ENCODE results near the gene KCNA1.

Gene KCNA1

DNA sequence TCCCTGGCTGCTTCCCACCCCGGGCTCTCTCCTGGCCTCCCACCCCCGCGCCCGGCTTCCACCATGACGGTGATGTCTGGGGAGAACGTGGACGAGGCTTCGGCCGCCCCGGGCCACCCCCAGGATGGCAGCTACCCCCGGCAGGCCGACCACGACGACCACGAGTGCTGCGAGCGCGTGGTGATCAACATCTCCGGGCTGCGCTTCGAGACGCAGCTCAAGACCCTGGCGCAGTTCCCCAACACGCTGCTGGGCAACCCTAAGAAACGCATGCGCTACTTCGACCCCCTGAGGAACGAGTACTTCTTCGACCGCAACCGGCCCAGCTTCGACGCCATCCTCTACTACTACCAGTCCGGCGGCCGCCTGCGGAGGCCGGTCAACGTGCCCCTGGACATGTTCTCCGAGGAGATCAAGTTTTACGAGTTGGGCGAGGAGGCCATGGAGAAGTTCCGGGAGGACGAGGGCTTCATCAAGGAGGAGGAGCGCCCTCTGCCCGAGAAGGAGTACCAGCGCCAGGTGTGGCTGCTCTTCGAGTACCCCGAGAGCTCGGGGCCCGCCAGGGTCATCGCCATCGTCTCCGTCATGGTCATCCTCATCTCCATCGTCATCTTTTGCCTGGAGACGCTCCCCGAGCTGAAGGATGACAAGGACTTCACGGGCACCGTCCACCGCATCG, 1.8 kb downstream of the KCNA1 start:
- no peak for DNase-seq (ENCODE audit: low read depth in 2 of 2)

DNA sequence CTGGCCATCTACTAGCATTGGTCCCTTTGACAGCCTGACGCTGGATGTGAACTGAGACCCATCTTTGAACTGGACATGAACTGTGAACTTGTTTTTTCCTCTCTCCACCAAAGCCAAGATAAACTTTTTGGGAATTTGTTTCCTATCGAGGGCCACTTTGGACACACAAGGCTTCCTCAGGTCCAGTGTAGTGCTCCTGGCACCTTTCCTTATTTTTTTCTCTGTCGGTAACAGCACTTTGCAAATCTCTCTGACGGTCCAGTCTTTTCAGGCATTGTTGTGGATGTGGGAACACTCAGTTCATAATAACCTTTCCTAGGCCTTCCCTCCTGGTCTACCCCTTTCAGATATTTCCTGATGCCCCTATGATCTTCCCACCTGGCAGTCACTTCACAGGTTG, 5.0 kb downstream of the KCNA1 start:
- DNase-seq (ENCODE audit: low read depth in 2 of 2): no peak

DNA sequence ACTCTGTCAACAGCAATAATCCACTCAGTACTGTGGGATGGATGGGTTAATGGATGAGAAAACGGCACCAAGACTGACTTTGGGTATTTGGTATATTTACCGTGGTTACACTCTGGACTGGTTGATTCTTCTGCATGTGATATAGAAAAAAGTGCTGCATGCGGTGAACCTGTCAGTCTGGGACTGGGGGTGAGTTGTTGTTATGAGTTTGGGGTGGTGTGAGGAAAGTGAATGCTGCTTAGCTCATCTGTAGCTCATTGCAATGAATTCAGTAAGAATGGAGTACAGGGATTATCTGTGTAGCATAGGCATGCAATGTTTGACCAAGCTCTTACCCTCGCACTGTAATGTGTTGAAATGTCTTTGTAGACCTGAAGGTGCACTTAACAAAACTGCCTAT, 6.0 kb downstream of the KCNA1 start:
- no peak for DNase-seq (ENCODE audit: low read depth in 2 of 2)

DNA sequence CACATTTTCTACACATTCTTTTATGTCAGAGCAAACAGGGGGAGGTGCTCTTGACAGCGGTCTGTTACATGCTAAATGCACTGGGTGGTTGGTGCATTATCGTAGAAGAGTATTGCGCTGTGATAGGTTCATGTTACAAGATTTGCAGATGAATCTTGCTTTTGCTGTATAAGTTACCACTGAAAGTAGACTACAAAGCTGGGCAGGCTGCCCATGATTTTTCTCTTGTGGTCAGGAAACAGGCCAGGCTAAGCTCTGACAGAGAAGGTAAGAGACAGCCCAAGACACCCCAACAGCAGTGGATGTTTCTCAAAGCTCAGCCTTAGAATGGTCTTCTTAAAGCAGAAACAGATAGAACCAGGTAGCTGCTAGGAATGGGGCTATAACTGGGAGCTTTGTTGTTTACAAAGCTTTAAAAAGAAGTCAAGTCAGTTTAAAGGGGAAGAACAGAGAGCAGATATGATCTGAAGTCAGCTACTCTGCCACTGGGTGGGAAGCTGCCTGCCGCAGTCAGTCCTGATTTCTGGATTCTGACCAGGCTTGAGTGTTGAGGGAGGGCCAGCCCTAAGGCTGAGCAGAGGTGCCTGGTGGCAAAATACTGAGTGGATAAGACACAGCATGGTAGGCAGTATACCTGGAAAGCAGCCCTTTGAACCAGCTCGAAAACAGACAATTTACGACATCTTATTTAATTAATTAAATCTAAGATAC, 9.4 kb downstream of the KCNA1 start:
- no peak for DNase-seq (ENCODE audit: low read depth in 2 of 2)

DNA sequence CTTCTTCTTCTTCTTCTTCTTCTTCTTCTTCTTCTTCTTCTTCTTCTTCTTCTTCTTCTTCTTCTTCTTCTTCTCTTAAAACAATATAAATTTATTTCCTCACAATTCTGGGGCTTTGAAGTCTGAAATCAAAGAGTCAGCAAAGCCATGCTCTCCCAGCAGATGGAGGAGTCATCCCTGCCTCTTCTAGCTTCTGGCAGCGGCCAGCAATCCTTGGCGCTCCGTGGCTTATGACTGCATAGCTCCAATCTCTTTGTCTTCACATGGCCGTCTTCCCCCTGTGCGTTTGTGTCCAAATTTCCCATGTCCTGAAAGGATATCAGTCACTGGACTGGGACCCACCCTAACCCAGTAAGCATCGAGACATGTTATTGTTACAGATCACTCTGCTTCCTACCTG, 22.9 kb downstream of the KCNA1 start:
- DNase-seq (ENCODE audit: low read depth in 2 of 2): no peak

DNA sequence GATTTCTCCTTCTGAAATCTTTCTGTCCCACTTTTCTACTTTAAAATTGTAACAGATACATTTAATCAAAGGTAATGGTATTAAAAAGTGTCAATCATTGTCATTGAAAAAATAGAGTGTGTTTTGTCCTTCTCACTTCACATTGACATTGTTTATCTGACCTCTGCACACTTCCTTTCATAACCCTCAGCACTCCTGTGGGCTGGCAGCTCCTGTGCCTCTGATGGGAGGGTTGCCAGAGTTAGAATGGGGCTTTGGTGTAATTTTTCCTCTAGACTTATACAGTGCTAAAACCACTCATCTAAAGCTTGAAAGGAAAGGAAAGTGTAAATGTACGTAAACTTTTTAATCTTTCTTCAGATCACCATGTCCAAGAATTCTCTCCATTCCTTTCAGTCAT, 23.7 kb downstream of the KCNA1 start:
- DNase-seq (ENCODE audit: low read depth in 2 of 2): no peak

DNA sequence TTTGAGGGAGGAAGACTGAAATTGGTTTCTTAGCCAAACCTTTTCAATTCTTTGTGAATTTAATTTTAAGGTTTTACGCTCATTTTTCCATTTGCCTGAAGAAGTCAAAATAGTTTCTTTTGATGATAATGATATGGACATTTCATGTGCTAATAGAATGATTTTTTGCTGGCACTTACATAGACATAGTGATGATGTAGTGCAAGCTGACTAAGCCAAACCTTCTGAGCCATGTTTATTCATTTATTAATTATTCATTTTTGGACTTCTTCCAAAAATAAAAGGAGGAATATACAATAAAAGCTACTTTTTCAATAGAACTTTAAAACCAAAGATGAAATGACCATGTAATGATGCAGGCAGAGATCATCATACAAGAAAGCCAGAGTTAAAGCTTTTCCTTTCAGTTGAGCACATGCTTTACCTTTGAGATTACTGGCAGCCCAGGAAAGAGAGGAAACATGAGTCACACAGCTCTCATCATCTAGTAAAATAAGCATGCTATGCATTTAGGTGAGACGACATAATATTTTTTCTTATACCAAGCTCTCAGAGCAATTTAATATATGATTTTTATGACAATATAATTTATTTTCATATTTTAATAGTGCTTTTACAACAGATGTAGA, 24.8 kb downstream of the KCNA1 start:
- DNase-seq (ENCODE audit: low read depth in 2 of 2): no peak

DNA sequence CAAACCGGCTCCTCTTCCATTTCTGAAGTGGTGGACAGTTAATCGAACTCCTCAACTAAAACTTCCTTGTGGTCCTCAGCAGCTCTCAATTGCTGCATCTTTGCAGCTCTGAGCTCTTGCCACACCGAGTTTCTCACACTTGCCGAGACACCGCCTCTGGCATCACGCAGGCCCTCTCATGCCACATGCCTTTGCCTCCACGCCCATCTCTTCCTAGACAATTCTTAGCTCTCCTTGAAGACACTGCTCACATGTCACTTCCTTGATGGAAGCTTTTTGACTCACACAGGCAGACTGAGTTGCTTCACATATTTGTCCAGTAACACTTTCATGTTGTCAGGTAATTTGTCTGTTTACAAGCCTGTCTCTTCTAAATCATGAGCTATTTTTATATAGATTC, 29.2 kb downstream of the KCNA1 start:
- DNase-seq (ENCODE audit: low read depth in 2 of 2): no peak

DNA sequence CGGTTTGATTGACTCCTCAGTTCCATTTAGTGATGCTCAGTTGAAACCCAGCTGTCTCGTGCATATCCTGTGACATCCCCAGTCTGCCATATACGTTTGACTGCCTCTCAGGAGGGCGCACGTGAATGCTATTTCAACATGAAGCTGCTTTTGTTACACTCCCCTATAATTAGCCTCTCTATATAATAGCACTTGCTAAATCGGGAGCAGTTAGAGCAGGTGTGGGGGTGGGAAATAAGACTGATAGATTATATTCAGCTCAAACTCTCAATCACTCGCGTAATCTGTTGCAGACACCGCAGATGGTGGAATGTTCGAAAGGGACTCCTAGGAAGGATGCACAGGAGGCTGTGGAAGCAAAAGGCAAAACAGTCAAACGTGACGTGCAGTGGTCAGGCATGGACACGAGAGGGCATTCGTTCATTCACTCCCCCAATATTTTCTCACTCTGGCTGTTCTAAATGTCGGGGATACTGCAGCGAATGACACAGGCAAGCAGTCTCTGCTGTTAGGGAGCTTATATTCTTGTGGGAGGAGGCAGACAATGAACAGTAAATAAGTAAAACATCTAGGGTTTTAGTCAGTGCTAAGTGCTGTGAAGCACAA, 29.8 kb downstream of the KCNA1 start:
- DNase-seq (ENCODE audit: low read depth in 2 of 2): no peak

DNA sequence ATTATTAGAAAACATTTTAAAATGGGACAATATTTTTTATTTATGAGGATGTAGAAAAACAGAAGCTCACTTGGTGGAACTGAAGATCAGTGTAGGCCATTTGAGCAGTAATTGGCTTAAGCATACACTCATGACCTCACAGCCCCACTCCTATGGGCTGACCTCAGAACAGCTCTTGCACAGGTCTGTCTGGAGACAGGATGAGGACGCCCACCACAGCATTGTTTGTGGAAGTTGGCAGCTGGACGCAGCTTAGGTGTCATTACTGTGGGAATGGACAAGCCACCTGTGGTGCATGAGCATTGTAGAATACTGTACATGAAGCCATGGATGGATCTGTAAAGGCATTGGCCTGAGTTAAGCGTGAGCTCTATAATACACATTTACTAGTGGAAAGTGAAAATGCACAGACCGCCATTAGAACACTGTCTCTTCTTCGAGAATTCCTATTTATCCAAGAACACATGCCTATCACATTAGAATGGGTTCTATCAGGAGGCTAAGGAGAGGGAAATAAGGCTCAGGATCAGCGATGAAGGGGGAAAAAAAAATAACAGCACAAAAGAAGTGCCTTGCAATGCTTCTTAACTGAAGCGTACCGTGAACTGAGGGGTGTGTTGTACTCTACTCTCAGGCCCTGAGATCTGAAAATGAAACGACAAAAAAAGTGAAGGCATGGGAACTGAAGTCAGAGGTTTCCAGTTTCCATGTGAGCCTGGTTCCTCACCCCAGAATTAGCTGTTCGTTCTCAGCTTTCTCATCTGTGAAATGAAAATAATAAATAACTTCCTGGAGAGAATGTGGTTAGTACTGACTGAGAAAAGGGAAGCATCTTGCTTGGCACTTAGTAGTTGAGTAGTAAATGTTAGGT, 33.6 kb downstream of the KCNA1 start:
- no peak for DNase-seq (ENCODE audit: low read depth in 2 of 2)

DNA sequence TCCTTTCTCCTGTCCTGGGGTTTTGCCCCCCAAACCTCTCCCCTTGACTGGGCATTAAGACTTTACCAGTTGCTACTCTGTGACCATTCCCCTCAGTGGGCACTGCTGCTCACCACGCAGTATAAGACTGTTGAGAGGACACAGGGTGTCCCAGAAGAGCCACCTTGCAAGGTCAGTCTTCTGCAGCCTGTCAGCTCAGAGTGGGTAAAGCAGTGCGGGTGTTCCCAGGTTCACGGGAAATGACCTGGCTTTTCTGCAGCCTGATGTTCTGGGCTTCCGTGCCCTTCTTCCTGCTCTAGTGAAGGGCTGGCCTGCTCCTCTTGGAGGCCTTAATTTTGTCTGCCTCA, 34.2 kb downstream of the KCNA1 start:
- DNase-seq (ENCODE audit: low read depth in 2 of 2): no peak

DNA sequence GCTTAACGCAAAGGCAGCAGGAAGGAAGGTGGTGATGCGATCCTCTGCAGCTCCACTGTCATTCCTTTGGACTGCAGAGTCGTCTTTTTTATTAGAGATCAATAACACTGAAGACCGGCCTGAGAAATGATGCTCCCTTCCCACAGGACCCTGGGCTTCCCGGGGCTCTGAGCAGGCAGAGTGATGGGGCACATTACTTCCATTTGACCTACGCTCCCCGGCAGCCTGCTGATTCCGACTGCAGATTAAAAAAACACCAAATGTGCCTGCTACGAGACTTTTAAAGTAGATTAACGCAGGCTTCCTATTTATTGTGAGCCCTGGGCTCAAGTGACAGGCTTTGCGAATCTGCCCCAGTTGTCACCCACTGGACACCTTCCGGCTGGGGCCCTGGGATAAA, 37.5 kb downstream of the KCNA1 start:
- no peak for DNase-seq (ENCODE audit: low read depth in 2 of 2)

DNA sequence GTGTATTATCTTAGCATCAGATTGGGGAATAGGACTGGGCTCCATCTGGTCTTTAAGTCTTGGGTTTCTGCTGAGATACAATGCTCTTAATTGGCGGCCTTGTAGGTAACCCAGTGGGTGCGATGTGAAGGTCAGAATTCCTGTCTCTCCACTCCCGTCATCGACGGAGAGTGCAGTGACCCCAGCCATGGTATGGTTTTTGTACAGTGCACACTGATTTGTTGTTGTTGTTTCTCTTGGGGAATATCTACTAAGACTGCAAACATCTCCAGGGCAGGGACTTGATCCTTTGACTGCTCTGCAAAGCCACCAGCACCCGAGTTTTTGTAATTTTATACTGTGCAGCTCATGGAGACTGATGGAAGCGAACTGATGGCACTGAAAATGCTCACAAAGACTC, 41.4 kb downstream of the KCNA1 start:
- DNase-seq (ENCODE audit: low read depth in 2 of 2): no peak

DNA sequence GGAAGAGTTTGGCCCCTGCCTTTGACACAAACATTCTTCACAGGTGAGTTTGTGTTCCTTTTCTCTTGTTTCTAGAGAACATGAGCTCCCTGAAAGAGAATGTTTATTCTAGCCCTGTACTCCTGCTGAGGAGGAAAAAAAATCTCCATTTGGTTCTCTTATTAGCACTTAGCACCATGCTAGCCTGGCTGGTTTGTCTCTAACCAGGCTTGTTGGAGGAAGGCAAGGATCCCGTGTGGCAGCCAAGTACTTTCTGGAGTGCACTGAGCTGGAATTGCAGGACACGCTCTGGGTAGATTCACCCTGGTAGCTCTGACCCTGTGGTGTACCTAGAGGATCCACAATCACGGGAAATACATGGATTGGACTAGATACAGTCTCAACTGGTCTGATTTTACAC, 41.9 kb downstream of the KCNA1 start:
- DNase-seq (ENCODE audit: low read depth in 2 of 2): no peak

DNA sequence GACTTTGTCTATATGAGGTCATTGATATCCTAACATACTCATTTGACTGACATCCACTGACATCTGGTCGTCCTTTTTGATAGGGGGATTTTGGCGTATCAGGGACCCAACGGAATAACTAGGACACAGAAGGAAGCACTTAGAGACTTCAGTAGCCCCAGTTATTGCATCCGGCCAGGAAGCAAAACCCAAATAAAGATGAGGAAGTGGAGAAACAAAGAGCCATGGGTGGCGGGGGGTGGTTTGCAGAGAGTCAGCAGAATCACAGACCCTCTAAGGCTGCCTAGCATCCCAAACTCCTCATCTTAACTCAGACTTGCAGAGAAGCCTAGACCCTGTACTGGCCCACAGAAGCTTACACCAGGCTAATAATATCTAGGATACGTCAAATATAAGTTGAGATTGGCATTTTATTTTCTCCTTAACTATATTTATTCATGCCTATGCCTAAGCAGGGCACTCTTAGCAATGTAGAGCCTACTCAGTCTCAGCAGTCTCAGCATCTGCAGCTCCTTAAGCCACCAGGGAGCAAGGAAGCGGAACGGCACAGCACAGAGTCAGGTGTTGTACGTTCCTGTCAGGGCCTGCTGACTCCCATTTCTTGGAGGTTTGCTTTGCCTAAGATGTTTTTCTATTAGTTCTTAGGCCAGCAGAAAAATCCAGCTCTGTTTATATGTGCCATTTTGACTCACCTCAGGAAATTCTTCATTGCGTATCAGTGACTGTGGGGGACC, 45.1 kb downstream of the KCNA1 start:
- DNase-seq (ENCODE audit: low read depth in 2 of 2): no peak

DNA sequence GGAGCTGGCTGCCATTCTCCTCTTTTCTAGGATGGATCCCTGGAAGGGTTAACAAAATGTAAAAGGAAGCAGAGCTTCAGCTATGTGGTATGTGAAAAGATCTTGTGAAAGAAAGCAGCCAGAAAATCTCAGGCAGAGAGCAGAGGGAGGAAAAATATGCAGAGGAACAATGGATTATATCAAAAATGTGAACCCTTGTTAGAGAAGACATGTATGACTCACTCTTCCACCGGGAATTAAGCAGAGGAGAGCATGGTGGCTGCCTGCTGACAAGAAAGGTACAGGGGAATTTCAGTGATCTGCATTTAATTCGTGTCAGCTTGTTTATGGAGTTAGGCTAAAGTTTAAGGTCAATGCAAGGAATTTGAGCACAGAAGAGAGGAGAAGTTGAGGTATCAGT, 46.3 kb downstream of the KCNA1 start:
- DNase-seq (ENCODE audit: low read depth in 2 of 2): no peak

DNA sequence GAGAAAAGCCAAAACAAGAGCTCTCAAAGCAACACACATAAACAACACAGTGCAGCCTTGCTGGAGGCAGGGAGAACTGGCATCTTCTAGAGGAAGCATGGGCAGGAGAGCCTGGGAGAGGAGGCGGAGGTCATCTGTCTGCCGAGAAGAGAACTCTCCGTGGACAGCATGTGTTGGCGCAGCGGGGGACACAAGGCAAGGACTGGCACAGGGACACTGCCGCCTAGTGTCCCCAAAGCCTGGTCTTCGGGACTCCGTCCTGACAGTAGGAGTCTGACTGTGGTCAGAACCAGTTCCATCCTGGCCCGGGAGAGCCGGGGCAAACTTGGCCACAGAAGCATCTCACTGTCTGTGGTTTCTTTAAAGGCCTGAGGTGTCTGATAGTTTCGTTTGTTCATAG, 47.3 kb downstream of the KCNA1 start:
- DNase-seq (ENCODE audit: low read depth in 2 of 2): no peak

DNA sequence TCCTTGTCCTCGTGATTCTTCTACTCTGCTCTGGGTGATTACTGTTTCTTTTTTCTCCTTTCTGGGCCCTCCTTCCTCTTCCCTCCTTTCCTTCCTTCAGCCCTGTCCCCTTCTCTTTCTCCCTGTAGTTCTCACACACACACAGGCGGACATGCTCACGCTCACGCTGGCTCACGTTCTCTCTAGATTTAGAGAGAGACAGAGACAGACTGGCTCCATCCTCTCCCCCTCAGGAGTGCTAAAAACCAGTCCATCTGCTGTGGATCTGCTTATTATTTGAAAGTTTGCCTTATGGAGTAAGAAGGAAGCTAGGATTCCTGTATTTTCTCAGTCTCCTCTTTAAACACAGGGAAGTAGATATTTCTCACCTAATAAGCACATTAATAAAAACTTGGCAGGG, 48.1 kb downstream of the KCNA1 start:
- DNase-seq (ENCODE audit: low read depth in 2 of 2): no peak

DNA sequence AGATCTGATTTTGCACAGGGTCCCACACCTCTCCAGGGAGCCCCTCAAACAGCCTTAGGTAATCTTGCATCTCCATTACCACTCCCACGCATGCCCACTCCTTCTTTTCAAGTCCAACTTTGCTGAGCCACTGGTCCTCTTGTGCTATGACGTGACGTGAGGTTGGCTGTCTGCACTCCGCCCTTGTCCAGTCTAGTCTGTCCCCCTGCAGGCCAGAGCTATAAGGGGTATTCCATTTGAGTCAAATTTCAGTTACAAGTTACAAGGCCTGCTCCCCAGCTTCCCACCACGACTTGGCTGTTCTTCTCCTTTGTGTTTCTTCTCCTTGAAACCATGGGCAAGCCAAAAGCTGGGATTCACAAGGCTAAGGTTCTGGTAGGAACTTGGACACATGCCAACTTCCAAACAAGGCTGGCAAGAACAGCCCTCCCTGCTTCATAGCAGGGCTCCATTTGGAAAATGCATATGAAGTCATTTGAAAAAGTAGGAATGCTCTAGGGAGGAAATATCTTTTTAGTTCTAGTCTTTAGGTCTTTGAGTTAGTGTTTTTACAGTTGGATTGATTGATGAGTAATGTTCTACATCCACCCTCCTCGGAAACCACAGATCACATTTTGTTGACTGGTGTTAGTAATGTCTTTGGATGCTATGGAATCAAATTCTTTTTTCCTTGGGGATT, 49.1 kb downstream of the KCNA1 start:
- no peak for DNase-seq (ENCODE audit: low read depth in 2 of 2)

DNA sequence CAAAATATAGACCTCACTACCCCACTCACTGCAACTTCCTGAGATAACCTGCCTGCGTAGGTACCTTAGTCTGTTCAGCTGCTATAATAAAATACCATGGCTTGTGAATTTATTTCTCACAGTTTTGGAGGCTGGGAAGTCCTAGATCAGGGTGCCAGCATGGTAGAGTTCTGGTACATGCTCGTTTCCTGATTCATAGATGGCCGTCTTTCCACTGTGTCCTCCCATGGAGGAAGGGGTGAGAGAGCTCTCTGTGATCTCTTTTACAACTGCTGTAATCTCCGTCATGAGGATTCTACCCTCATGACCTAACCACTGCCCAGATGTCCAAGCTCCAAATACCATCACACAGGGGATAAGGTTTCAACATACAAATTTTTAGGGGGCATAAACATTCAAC, 49.7 kb downstream of the KCNA1 start:
- no peak for DNase-seq (ENCODE audit: low read depth in 2 of 2)

DNA sequence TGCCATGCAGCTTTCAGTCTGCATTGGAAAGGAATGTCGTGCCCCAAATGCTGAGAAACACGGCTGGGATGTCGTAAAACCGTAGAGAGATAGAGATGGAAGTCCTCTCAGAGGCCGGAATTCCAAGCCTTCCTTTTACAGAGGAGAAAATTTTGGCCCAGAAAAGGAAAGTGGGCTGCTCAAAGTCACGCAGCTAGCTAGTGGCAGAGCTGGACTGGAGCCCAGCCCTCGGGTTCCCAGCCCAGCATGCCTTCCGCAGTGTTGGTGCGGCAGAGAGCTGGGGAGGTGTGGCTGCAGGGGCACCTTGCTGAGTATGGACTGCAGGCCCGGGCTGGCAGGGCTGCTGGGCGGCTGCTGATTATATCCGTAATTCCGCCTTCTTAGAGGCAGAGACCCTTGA, 50.3 kb downstream of the KCNA1 start:
- no peak for DNase-seq (ENCODE audit: low read depth in 2 of 2)

Measured in stimulated activated CD8-positive, alpha-beta memory T cell treated with anti-CD3 and anti-CD28 coated beads, Interleukin-15, amount 100 ng/mL, for 4 hours (primary cell).